GM12875 (cell line): Measurements from ENCODE around the gene HEXD.

Source experiments
- H3K4me3 ChIP-seq: one replicate; pipeline ENCODE4 v1.5.1; 2011; ENCODE audit warnings: low read depth, low read length, control low read depth
- CTCF ChIP-seq: IDR thresholded peaks from 2 replicates; pipeline ENCODE4 v1.5.1; 2011; ENCODE audit warnings: low read depth, mild to moderate bottlenecking, control low read depth, inconsistent platforms, low read length, moderate library complexity, borderline replicate concordance; ENCODE audit not compliant: insufficient read depth

HEXD gene

GRCh38 chr17:82490512-82491195, 72.5 kb downstream of the HEXD start:
- no peak overlapping the region for H3K4me3 ChIP-seq
- no peak for TF ChIP-seq CTCF

GRCh38 chr17:82491196-82491530, 73.0 kb downstream of the HEXD start:
- no peak for TF ChIP-seq CTCF

GRCh38 chr17:82491533-82491932, 73.4 kb downstream of the HEXD start:
- TF ChIP-seq CTCF = no peak
- H3K4me3 ChIP-seq = no peak overlapping the region

More at GRCh38 chr17:82491196-82491530, 73.0 kb downstream of the HEXD start:
- no peak overlapping the region for H3K4me3 ChIP-seq
